ENCODE results near the gene BCAS1. TPM values are rescaled to one million over a fixed set of nuclear protein-coding genes. Genes with fewer than 3 reads are reported as not detected.

The BCAS1 gene
- total RNA-seq, 3 donors from 2014 or later = 39.4 to 191 (median 101) TPM

DNA sequence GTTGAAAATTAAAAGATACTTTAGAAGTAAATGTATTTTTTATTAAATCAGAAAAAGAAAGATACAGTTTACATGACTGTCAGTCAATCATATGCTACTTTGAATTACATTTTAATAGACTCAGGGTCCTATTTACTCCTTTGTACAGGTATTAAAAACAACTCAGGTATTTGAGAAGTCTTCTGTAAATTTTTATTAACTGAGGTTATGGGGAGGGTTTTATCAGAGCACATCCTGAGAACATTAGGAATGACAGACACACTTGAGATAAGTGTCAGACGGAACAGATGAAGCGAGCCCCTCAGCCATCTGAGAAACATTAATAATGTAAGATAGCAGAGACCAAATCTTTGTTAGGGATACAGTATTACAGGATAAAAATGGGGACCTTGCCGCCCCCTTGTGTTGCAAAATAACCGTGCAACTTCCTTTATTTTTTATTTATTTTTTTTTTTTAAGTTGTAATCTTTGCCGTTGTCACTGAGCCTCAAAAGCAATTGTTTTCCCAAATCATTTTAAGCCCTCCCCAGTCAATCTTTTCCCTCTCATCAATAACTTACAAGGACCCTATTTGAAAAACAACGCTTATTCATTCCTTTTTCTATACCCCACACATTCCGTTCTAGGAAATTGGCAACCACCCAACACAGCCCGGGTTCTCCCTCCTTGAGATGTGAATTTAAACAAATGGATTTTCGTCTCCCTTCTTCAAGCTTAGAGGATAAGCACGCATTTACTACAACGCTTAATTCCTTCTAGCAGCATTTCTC, 126.7 kb downstream of the BCAS1 start:
- DNase-seq (peak in 1 of 3 donors; percentile 60), ATAC-seq (no peak)
- H3K36me3 ChIP-seq (ENCODE audit: low read depth) = no peaks in the 10 kb centered on the region
- H3K4me1 ChIP-seq (ENCODE audit: low read depth) = peaks cover 22% of the 10 kb centered on the region
- TF ChIP-seq CTCF (IDR thresholded peaks at IDR 0.05) = peak; percentile 16
- intact Hi-C loops (cut with DNase I, micrococcal nuclease) = loop anchor here in 1 of 2 donors (10.0 kb wide), 1 partner anchor 369 kb away; no protein-coding TSS in a partner anchor
- H3K4me3 ChIP-seq = no peak overlapping the region
- H3K9me3 ChIP-seq = no peaks in the 10 kb centered on the region

DNA sequence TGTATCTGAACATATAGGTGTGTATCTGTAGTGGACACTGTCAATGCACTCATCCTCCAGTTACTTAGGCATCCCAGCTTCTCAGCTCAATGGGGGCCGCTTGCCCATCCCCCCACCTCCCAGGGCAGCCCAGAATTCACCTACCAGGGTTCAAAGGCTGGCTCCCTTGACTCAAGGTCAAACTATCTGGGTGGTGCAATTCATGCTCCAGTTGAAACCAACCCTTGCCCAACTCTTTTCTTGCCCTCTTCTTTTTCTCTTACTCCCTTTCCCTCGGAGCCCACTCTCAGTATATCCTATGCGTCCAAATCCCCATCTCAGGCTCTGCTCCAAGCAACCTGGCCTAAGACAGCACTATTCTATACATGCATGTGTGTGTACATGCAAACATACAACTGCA, 127.4 kb downstream of the BCAS1 start:
- Histone ChIP-seq H3K4me1 (ENCODE audit: low read depth) (peaks cover 22% of the 10 kb centered on the region), H3K9me3 (no peaks in the 10 kb centered on the region), H3K4me3 (no peak overlapping the region), H3K36me3 (ENCODE audit: low read depth) (no peaks in the 10 kb centered on the region)
- no peak for TF ChIP-seq CTCF (IDR thresholded peaks at IDR 0.05)
- ATAC-seq (no peak), DNase-seq (no peak)
- intact Hi-C loops (cut with DNase I, micrococcal nuclease) = loop anchor here in 1 of 2 donors (10.0 kb wide), 1 partner anchor 368 kb away; no protein-coding TSS in a partner anchor

- no peak for TF ChIP-seq CTCF (IDR thresholded peaks at IDR 0.05)
- DNase-seq = no peak
- peaks cover 22% of the 10 kb centered on the region for H3K4me1 ChIP-seq (ENCODE audit: low read depth)
- no peak overlapping the region for H3K4me3 ChIP-seq
- no peaks in the 10 kb centered on the region for H3K36me3 ChIP-seq (ENCODE audit: low read depth)
- ATAC-seq = no peak
- no peaks in the 10 kb centered on the region for H3K9me3 ChIP-seq
- intact Hi-C loops (cut with DNase I, micrococcal nuclease) = loop anchor here in 1 of 2 donors (10.0 kb wide), 1 partner anchor 368 kb away; no protein-coding TSS in a partner anchor
Measured at GRCh38 chr20:53942472-53942816, 128.0 kb downstream of the BCAS1 start.

DNA sequence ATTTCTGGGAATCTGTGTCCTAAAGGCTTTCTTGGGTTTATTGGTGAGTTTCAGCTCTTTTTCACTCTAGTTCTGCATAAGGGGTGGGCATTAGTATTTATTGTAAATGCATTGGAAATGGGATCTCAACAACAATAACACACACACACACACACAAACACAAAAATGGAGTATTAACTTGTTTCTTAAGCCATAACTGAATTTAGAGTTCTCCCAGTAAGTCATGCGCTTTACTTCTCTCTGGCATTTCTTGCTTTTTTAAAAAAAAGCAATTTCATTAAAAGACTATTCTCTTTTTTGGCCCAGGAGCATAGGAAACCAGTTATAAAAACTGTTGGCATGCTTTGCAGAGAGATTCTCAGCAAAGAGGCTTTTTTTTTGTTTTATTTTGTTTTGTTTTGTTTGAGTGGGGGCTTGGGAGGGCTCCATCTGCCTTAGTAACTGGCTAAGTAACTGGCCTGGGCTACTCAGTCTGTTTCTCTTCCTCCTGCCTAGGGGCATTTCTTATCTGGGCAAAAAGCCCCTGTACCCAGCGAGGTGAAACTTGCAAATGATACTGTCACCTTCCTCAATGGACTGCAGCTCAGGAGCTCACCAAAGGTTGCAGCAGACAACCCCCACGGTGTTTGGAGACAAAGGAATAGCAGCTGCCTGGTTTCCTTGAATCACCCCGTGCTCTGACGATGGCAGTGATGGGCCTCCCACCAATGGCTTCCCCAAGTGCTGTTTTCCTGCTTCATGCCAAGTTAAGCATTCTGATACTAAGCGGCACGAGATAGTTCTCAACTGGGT, 128.5 kb downstream of the BCAS1 start:
- intact Hi-C loops (cut with DNase I, micrococcal nuclease) = loop anchor here in 1 of 2 donors (10.0 kb wide), 1 partner anchor 367 kb away; no protein-coding TSS in a partner anchor
- H3K4me1 ChIP-seq (ENCODE audit: low read depth) = peaks cover 22% of the 10 kb centered on the region
- no peaks in the 10 kb centered on the region for H3K36me3 ChIP-seq (ENCODE audit: low read depth)
- no peak for DNase-seq
- ATAC-seq = no peak
- TF ChIP-seq CTCF (IDR thresholded peaks at IDR 0.05) = no peak
- no peaks in the 10 kb centered on the region for H3K9me3 ChIP-seq
- no peak overlapping the region for H3K4me3 ChIP-seq

DNA sequence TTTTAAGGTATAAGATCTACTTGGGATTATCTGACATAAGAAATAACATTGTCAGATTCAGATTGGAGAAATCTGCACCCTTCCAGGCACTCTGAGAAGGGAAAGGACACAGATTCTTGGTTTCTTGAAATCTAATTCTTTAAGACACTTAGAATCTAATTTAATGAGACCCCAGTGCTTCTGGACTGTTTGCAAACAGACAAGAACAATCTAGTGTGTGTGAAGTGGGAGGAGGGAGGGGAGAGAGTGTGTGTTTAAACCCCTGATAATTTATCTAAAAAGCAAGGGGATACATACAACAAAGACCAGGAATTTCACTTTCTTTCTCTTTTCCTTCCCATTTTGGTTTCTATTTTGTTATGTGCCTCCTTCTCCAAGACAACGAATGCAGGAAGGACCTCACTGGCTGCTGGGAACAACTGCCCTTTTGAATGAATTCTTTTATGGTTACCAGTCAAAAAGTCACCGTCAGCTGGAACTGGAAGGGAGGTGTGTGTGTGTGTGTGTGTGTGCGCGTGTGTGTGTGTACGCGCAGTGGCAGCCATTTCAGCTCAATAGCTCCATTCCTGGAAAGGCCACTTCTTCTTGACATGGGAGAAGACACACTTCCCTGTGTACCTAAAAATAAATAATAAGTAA, 129.4 kb downstream of the BCAS1 start:
- H3K4me1 ChIP-seq (ENCODE audit: low read depth) = peaks cover 22% of the 10 kb centered on the region
- no peaks in the 10 kb centered on the region for H3K36me3 ChIP-seq (ENCODE audit: low read depth)
- H3K9me3 ChIP-seq = no peaks in the 10 kb centered on the region
- H3K4me3 ChIP-seq = no peak overlapping the region
- TF ChIP-seq CTCF (IDR thresholded peaks at IDR 0.05) = no peak
- intact Hi-C loops (cut with DNase I, micrococcal nuclease) = loop anchor here in 1 of 2 donors (10.0 kb wide), 1 partner anchor 366 kb away; no protein-coding TSS in a partner anchor
- ATAC-seq = peak; percentile 78
- peak; percentile 70 to 78 (median 70) for DNase-seq
